Psoas muscle (tissue), 8 donors: ENCODE results near the gene ADAMTS6. TPM values are rescaled to one million over a fixed set of nuclear protein-coding genes. Genes with fewer than 3 reads are reported as not detected.

ENCODE experiments used
- ATAC-seq, 4 donors: fragments of 200-7000 bp; cut with Tn5 transposase; one replicate each; pipeline ENCODE4 v1.9.1; 2020; ENCODE audit warnings: moderate library complexity in 3 of 4, mild to moderate bottlenecking in 2 of 4
- DNase-seq, 2 donors: peaks; one replicate each; pipeline ENCODE4 v3.0.0-alpha.2; 2020
- H3K27ac ChIP-seq: fragments of 200-600 bp; one replicate; pipeline ENCODE4 v1.8.0; 2022
- H3K27me3 ChIP-seq, 3 donors: fragments of 200-600 bp in 1 of 3; one replicate each; pipeline versions ENCODE4 v1.6.1 to v1.8.0; 2013 to 2022; ENCODE audit warnings: low read length in 2 of 3, mild to moderate bottlenecking in 2 of 3, moderate library complexity in 1 of 3; ENCODE audit not compliant: insufficient read depth in 3 of 3
- H3K36me3 ChIP-seq, 2 donors: fragments of 200-600 bp in 1 of 2; one replicate each; pipeline versions ENCODE4 v1.6.1 to v1.8.0; 2013 to 2022; ENCODE audit warnings: low read depth in 1 of 2, mild to moderate bottlenecking in 1 of 2, moderate library complexity in 1 of 2; ENCODE audit not compliant: insufficient read depth in 1 of 2
- H3K4me1 ChIP-seq: fragments of 200-600 bp; one replicate; pipeline ENCODE4 v1.8.0; 2022
- H3K4me3 ChIP-seq: fragments of 200-600 bp; one replicate; pipeline ENCODE4 v1.8.0; 2022; ENCODE audit warnings: mild to moderate bottlenecking
- H3K9me3 ChIP-seq: fragments of 200-600 bp; one replicate; pipeline ENCODE4 v1.8.0; 2022
- WGBS, 3 donors: extraction: QIAGEN DNeasy Blood & Tissue Kit; methylation state at CpG; one replicate each; pipeline versions ENCODE4 v1.1.6 to v1.1.7; 2013; 5-methylcytosine and 5-hydroxymethylcytosine counted together
- intact Hi-C, 2 donors: fragments of 100-400 bp; cut with DNase I; formaldehyde crosslinking; loops; one replicate each; pipeline versions ENCODE4 v1.11.0 to v1.14.2; 2022
- polyA plus RNA-seq, 3 donors: library from polyadenylated mRNA; stranded (reverse); fragments of 200-250 nt; gene quantifications; one replicate each; pipeline ENCODE4 v1.2.3, GENCODE V29; 2013
- total RNA-seq, 4 donors: library from RNA; stranded (reverse); fragmentation: NEBNext Ultra II Directional in 2 of 4; extraction: Animal tissue kit (Norgen Biotek cat#: 25700) in 2 of 4; gene quantifications; one replicate each; pipeline versions ENCODE4 v1.2.1 to v1.2.4, GENCODE V29; 2021 to 2023
- TF ChIP-seq, protein P1 (sequence below): fragments of 200-600 bp; IDR thresholded peaks from one replicate; pipeline ENCODE4 v1.8.0; 2022; ENCODE audit warnings: antibody characterized with exemption
- donor health status: healthy with polysubstance abuse.
- donor health status: DM: no; HTN: no; CAD: no; lungs with moderate emphysema.
- donor health status: Bipolar disorder and iron deficiency.
- donor health status: healthy.
- donor health status: DM: yes; HTN: yes; CAD: no.
- donor health status: DM: no; HTN: no; CAD: no.
- donor health status: DM: no; HTN: no; CAD: no.
- donor health status: DM: yes; HTN: yes; CAD: no.

Gene ADAMTS6
- total and polyA plus RNA-seq, 7 donors = 0.06 to 0.59 (median 0.24) TPM

- Histone ChIP-seq H3K4me1 (peaks cover 8% of the 10 kb centered on the region), H3K9me3 (no peaks in the 10 kb centered on the region), H3K27ac (no peak overlapping the region), H3K4me3 (no peak overlapping the region), H3K27me3 (no peaks in the 10 kb centered on the region), H3K36me3 (no peaks in the 10 kb centered on the region)
- intact Hi-C loops = loop anchor here in 1 of 2 donors (10.0 kb wide), 1 partner anchor 261 kb away; no protein-coding TSS in a partner anchor
- ATAC-seq = no peak
- WGBS, 3 donors = 92% methylated on average over 4 of the region's 4 CpGs
- DNase-seq = no peak
- TF ChIP-seq, protein P1, sequence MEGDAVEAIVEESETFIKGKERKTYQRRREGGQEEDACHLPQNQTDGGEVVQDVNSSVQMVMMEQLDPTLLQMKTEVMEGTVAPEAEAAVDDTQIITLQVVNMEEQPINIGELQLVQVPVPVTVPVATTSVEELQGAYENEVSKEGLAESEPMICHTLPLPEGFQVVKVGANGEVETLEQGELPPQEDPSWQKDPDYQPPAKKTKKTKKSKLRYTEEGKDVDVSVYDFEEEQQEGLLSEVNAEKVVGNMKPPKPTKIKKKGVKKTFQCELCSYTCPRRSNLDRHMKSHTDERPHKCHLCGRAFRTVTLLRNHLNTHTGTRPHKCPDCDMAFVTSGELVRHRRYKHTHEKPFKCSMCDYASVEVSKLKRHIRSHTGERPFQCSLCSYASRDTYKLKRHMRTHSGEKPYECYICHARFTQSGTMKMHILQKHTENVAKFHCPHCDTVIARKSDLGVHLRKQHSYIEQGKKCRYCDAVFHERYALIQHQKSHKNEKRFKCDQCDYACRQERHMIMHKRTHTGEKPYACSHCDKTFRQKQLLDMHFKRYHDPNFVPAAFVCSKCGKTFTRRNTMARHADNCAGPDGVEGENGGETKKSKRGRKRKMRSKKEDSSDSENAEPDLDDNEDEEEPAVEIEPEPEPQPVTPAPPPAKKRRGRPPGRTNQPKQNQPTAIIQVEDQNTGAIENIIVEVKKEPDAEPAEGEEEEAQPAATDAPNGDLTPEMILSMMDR = no peak
Observed at GRCh38 chr5:65475336-65475735, 6.4 kb downstream of the ADAMTS6 start.

GRCh38 chr5:65474130-65474711 is 7.5 kb downstream of the ADAMTS6 start:
- intact Hi-C loops = loop anchor here in 1 of 2 donors (10.0 kb wide), 1 partner anchor 259 kb away; no protein-coding TSS in a partner anchor
- TF ChIP-seq, protein P1 = no peak
- no peak for ATAC-seq
- H3K27me3 ChIP-seq = no peaks in the 10 kb centered on the region
- WGBS, 3 donors = 84 to 89% (median 85%) methylated on average over 3 of the region's 3 CpGs
- H3K27ac ChIP-seq = no peak overlapping the region
- H3K36me3 ChIP-seq = no peaks in the 10 kb centered on the region
- no peaks in the 10 kb centered on the region for H3K9me3 ChIP-seq
- H3K4me3 ChIP-seq = no peak overlapping the region
- no peak for DNase-seq
- H3K4me1 ChIP-seq = no peaks in the 10 kb centered on the region

GRCh38 chr5:65468633-65469032 is 13.1 kb downstream of the ADAMTS6 start:
- no peak for ATAC-seq
- Histone ChIP-seq H3K27ac (no peak overlapping the region), H3K4me3 (no peak overlapping the region), H3K27me3 (no peaks in the 10 kb centered on the region), H3K36me3 (no peaks in the 10 kb centered on the region), H3K9me3 (no peaks in the 10 kb centered on the region), H3K4me1 (no peaks in the 10 kb centered on the region)
- no peak for DNase-seq
- TF ChIP-seq, protein P1 = no peak
- intact Hi-C loops = no loop called here
- WGBS, 3 donors = 83 to 89% (median 87%) methylated on average over 3 of the region's 3 CpGs

- TF ChIP-seq, protein P1 = no peak
- Histone ChIP-seq H3K36me3 (no peaks in the 10 kb centered on the region), H3K4me3 (no peak overlapping the region), H3K27me3 (no peaks in the 10 kb centered on the region), H3K9me3 (no peaks in the 10 kb centered on the region), H3K27ac (no peak overlapping the region), H3K4me1 (no peaks in the 10 kb centered on the region)
- no peak for ATAC-seq
- intact Hi-C loops = no loop called here
- WGBS, 3 donors = 85 to 91% (median 89%) methylated on average over 3 of the region's 3 CpGs
- DNase-seq = no peak
Observed at GRCh38 chr5:65462139-65462705, 19.5 kb downstream of the ADAMTS6 start.

GRCh38 chr5:65461490-65461889 is 20.2 kb downstream of the ADAMTS6 start:
- Histone ChIP-seq H3K27me3 (no peaks in the 10 kb centered on the region), H3K9me3 (no peaks in the 10 kb centered on the region), H3K36me3 (no peaks in the 10 kb centered on the region), H3K4me3 (no peak overlapping the region), H3K4me1 (no peaks in the 10 kb centered on the region), H3K27ac (no peak overlapping the region)
- TF ChIP-seq, protein P1 = no peak
- ATAC-seq (no peak), DNase-seq (no peak)
- intact Hi-C loops = no loop called here
